ENCODE results near the gene NUP42.

DNA sequence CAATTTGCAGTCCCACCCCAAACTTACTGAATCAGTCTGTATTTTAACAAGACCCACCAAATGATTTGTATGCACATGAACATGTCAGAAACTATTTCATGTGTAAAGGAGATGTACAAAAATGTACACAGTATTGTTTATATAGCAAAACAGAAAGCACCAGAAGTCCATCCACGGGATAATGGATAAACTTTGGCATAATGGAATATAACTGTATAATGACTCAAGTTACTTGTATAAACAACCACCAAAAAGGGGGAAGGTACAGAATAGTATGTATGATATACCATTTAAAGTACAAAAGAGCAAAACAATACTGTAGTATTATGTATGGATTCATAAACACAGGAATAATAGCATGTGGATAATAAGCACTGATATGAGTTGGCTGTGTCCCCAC, 22.4 kb downstream of the NUP42 start:
- TF ChIP-seq, protein P1, sequence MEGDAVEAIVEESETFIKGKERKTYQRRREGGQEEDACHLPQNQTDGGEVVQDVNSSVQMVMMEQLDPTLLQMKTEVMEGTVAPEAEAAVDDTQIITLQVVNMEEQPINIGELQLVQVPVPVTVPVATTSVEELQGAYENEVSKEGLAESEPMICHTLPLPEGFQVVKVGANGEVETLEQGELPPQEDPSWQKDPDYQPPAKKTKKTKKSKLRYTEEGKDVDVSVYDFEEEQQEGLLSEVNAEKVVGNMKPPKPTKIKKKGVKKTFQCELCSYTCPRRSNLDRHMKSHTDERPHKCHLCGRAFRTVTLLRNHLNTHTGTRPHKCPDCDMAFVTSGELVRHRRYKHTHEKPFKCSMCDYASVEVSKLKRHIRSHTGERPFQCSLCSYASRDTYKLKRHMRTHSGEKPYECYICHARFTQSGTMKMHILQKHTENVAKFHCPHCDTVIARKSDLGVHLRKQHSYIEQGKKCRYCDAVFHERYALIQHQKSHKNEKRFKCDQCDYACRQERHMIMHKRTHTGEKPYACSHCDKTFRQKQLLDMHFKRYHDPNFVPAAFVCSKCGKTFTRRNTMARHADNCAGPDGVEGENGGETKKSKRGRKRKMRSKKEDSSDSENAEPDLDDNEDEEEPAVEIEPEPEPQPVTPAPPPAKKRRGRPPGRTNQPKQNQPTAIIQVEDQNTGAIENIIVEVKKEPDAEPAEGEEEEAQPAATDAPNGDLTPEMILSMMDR (IDR thresholded peaks at IDR 0.05; ENCODE audit: insufficient read depth, low read length), result no peak
- TF ChIP-seq GABPA (IDR thresholded peaks at IDR 0.05; ENCODE audit: low read depth), result no peak
- TF ChIP-seq POLR2AphosphoS5 (IDR thresholded peaks at IDR 0.05; ENCODE audit: low read depth), result no peak
